Hepatocyte (in vitro differentiated cells): ENCODE results near the gene RANBP10. TPM values are rescaled to one million over a fixed set of nuclear protein-coding genes. Genes with fewer than 3 reads are reported as not detected.
A peak's percentile ranks its signal among the peaks of the same experiment; 100 is the strongest.

Experiments used
- DNase-seq: peaks from one replicate; pipeline ENCODE4 v3.0.0-alpha.2; 2016; ENCODE audit warnings: low spot score
- H2AFZ ChIP-seq: fragments of 200-600 bp; sonication (generic); 2 replicates; pipeline ENCODE4 v1.6.0; 2016; ENCODE audit warnings: antibody characterized with exemption, mild to moderate bottlenecking
- H3K27ac ChIP-seq: fragments of 200-600 bp; sonication (generic); 2 replicates; pipeline ENCODE4 v1.5.1; 2016; ENCODE audit warnings: mild to moderate bottlenecking
- H3K27me3 ChIP-seq: fragments of 200-600 bp; sonication (generic); 2 replicates; pipeline ENCODE4 v1.6.1; 2016
- H3K36me3 ChIP-seq: fragments of 200-600 bp; sonication (generic); replicated peaks from 2 replicates; pipeline ENCODE4 v1.5.1; 2016; ENCODE audit warnings: low read depth; ENCODE audit not compliant: insufficient read depth
- H3K4me1 ChIP-seq: fragments of 200-600 bp; sonication (generic); 2 replicates; pipeline ENCODE4 v1.5.1; 2016; ENCODE audit warnings: mild to moderate bottlenecking, moderate library complexity; ENCODE audit not compliant: insufficient read depth
- H3K4me2 ChIP-seq: fragments of 200-600 bp; sonication (generic); 2 replicates; pipeline ENCODE4 v1.6.0; 2016
- H3K4me3 ChIP-seq: fragments of 200-600 bp; sonication (generic); 2 replicates; pipeline ENCODE4 v1.5.1; 2016; ENCODE audit warnings: mild to moderate bottlenecking
- H3K79me2 ChIP-seq: fragments of 200-600 bp; sonication (generic); 2 replicates; pipeline ENCODE4 v1.6.0; 2017; ENCODE audit warnings: mild to moderate bottlenecking
- H3K9me2 ChIP-seq: fragments of 200-600 bp; sonication (generic); replicated peaks from 2 replicates; pipeline ENCODE4 v1.6.0; 2017; ENCODE audit warnings: mild to moderate bottlenecking; ENCODE audit not compliant: insufficient read depth
- H3K9me3 ChIP-seq: fragments of 200-600 bp; sonication (generic); 2 replicates; pipeline ENCODE4 v1.5.1; 2016; ENCODE audit warnings: low read depth, mild to moderate bottlenecking
- H4K20me1 ChIP-seq: fragments of 200-600 bp; sonication (generic); 2 replicates; pipeline ENCODE4 v1.6.0; 2016; ENCODE audit warnings: mild to moderate bottlenecking; ENCODE audit not compliant: insufficient read depth, poor library complexity, severe bottlenecking
- CTCF ChIP-seq: fragments of 200-600 bp; sonication (generic); IDR thresholded peaks from 2 replicates; pipeline ENCODE4 v1.5.1; 2016; ENCODE audit warnings: antibody characterized with exemption, mild to moderate bottlenecking; ENCODE audit not compliant: poor library complexity
- EZH2 ChIP-seq: fragments of 200-600 bp; sonication (generic); IDR thresholded peaks from 2 replicates; pipeline ENCODE4 v1.6.1; 2016; ENCODE audit warnings: antibody characterized with exemption, mild to moderate bottlenecking, borderline replicate concordance
- EZH2phosphoT487 ChIP-seq: fragments of 200-600 bp; sonication (generic); IDR thresholded peaks from one replicate; pipeline ENCODE4 v1.6.1; 2018; ENCODE audit warnings: antibody characterized with exemption, mild to moderate bottlenecking, low read depth, moderate library complexity; ENCODE audit not compliant: unreplicated experiment, severe bottlenecking
- WGBS: methylation state at CpG from one replicate; pipeline ENCODE4 v1.1.6; 2016; ENCODE audit warnings: low lambda C conversion rate; ENCODE audit errors: missing lambda C conversion rate; 5-methylcytosine and 5-hydroxymethylcytosine counted together
- polyA plus RNA-seq: library from polyadenylated mRNA; unstranded; fragments of >200 nt; fragmentation: Nextera tagmentation; extraction: Ambion mirVana; gene quantifications from 2 replicates; pipeline ENCODE4 v1.2.1, GENCODE V29; 2016
- total RNA-seq: library from RNA; depleted of rRNA; stranded (reverse); fragments of >200 nt; gene quantifications from 2 replicates; pipeline ENCODE4 v1.2.3, GENCODE V29; 2014

Gene RANBP10
- total and polyA plus RNA-seq, 2 experiments from 2014 or later = 8.6 to 12.6 TPM

DNA sequence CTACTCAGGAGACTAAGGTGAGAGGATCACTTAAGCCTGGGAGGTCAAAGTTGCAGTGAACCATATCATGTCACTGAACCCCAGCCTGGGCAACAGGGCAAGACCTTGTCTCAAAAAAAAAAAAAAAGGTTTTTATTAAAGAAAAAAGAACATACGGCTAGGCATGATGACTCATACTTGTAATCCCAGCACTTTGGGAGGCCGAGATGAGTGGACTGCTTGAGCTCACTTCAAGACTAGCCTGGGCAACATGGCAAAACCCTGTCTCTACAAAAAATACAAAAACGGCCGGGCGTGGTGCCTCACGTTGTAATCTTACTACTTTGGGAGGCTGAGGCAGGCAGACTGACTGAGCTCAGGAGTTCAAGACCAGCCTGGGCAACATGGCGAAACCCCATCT, 38.4 kb downstream of the RANBP10 start:
- Histone ChIP-seq H3K36me3 (no peaks in the 10 kb centered on the region), H3K9me2 (no peaks in the 10 kb centered on the region), H3K79me2 (peaks cover 7% of the 10 kb centered on the region), H3K4me3 (no peak overlapping the region), H3K4me1 (no peaks in the 10 kb centered on the region), H3K9me3 (no peaks in the 10 kb centered on the region), H3K27ac (no peak overlapping the region), H2AFZ (no peak overlapping the region), H3K4me2 (no peak overlapping the region), H4K20me1 (peaks cover 9% of the 10 kb centered on the region), H3K27me3 (no peaks in the 10 kb centered on the region)
- TF ChIP-seq EZH2phosphoT487 (no peak), EZH2 (no peak), CTCF (no peak)
- WGBS = 70% methylated on average over 7 of the region's 7 CpGs
- DNase-seq = peak; percentile 29

DNA sequence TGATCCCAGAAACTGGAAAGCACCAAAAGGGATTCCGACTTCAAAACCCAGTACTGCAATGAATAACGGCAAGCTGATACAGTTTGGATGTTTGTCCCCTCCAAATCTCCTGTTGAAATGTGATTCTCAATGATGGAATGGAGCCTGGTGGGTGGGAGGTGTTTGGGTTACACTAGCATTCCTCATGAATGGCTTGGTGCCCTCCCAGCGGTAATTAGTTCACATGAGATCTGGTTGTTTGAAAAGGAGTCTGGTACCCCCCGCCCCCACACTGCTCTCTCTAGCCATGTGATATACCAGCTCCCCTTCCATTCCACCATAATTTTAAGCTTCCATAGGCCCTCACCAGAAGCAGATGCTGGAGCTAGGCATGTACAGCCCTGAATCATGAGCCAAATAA, 40.1 kb downstream of the RANBP10 start:
- no peak overlapping the region for H3K4me2 ChIP-seq
- DNase-seq = no peak
- H4K20me1 ChIP-seq = no peaks in the 10 kb centered on the region
- H3K27me3 ChIP-seq = no peaks in the 10 kb centered on the region
- no peak overlapping the region for H3K4me3 ChIP-seq
- H2AFZ ChIP-seq = no peak overlapping the region
- 89% methylated on average over 4 of the region's 4 CpGs for WGBS
- H3K4me1 ChIP-seq = no peaks in the 10 kb centered on the region
- peaks cover 8% of the 10 kb centered on the region for H3K79me2 ChIP-seq
- H3K36me3 ChIP-seq = no peaks in the 10 kb centered on the region
- no peaks in the 10 kb centered on the region for H3K9me3 ChIP-seq
- H3K9me2 ChIP-seq = no peaks in the 10 kb centered on the region
- TF ChIP-seq EZH2phosphoT487 = no peak
- TF ChIP-seq CTCF = no peak
- TF ChIP-seq EZH2 = no peak
- no peak overlapping the region for H3K27ac ChIP-seq

DNA sequence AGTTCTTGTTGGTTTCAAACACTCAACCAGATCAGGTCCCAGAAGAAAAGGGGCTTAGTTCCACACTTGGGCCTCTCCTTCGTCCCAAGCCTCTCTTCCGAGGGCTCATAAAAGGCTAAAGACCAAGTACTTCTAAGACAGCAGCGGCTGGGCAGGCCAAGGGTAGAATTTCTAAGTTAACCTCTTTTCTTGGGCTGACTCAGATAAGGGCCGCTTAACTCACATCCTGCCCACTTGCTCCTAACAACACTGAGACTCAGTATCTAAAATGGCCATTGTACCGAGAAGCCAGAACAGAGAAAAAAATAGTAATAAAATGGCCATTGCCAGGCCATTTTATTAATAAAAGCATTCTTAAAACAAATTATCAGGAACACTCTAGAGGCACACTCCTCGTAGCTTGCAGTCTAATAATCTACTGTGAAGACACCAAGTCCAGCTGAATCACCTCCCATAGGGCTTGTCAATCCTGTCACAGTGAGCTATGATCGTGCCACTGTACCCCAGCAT, 42.1 kb downstream of the RANBP10 start:
- Histone ChIP-seq H4K20me1 (peaks cover 6% of the 10 kb centered on the region), H3K79me2 (peaks cover 8% of the 10 kb centered on the region), H3K27ac (no peak overlapping the region), H2AFZ (no peak overlapping the region), H3K4me1 (no peaks in the 10 kb centered on the region), H3K4me2 (no peak overlapping the region), H3K9me3 (no peaks in the 10 kb centered on the region), H3K36me3 (no peaks in the 10 kb centered on the region), H3K27me3 (no peaks in the 10 kb centered on the region), H3K4me3 (no peak overlapping the region), H3K9me2 (no peaks in the 10 kb centered on the region)
- no peak for TF ChIP-seq EZH2
- TF ChIP-seq CTCF = no peak
- TF ChIP-seq EZH2phosphoT487 = no peak
- DNase-seq = no peak
- WGBS = 68% methylated on average over 7 of the region's 7 CpGs

GRCh38 chr16:67763066-67763465, 43.3 kb downstream of the RANBP10 start:
- no peak overlapping the region for H3K4me3 ChIP-seq
- no peak overlapping the region for H3K4me2 ChIP-seq
- DNase-seq = no peak
- TF ChIP-seq CTCF = no peak
- no peak for TF ChIP-seq EZH2
- TF ChIP-seq EZH2phosphoT487 = no peak
- H3K27ac ChIP-seq = no peak overlapping the region
- no peaks in the 10 kb centered on the region for H3K9me2 ChIP-seq
- H4K20me1 ChIP-seq = peaks cover 6% of the 10 kb centered on the region
- peaks cover 6% of the 10 kb centered on the region for H3K79me2 ChIP-seq
- H2AFZ ChIP-seq = no peak overlapping the region
- H3K9me3 ChIP-seq = no peaks in the 10 kb centered on the region
- H3K27me3 ChIP-seq = no peaks in the 10 kb centered on the region
- H3K36me3 ChIP-seq = no peaks in the 10 kb centered on the region
- 91% methylated on average over 5 of the region's 5 CpGs for WGBS
- no peaks in the 10 kb centered on the region for H3K4me1 ChIP-seq
